ENCODE results near the gene MBOAT7. TPM values are rescaled to one million over a fixed set of nuclear protein-coding genes. Genes with fewer than 3 reads are reported as not detected.

MBOAT7 gene
- total RNA-seq, 6 experiments from 2014 or later, result 263 to 354 (median 313) TPM

GRCh38 chr19:54164369-54165068 lies 24.9 kb downstream of the MBOAT7 start:
- Mint-ChIP-seq H3K36me3 (ENCODE audit: low read depth) (peaks cover 17% of the 10 kb centered on the region), H3K9me3 (peaks cover 26% of the 10 kb centered on the region), H3K4me1 (ENCODE audit: low read depth) (peaks cover 21% of the 10 kb centered on the region), H3K4me3 (no peak overlapping the region), H3K27me3 (ENCODE audit: insufficient read depth) (peaks cover 5% of the 10 kb centered on the region), H3K27ac (no peak overlapping the region)
- no peak for TF ChIP-seq CTCF (IDR thresholded peaks at IDR 0.05)
- no peak for DNase-seq

- peaks cover 26% of the 10 kb centered on the region for H3K9me3 Mint-ChIP-seq
- H3K4me1 Mint-ChIP-seq (ENCODE audit: low read depth), result peaks cover 35% of the 10 kb centered on the region
- H3K36me3 Mint-ChIP-seq (ENCODE audit: low read depth), result peaks cover 24% of the 10 kb centered on the region
- DNase-seq, result no peak
- no peak overlapping the region for H3K4me3 Mint-ChIP-seq
- H3K27ac Mint-ChIP-seq, result no peak overlapping the region
- no peak for TF ChIP-seq CTCF (IDR thresholded peaks at IDR 0.05)
- H3K27me3 Mint-ChIP-seq (ENCODE audit: insufficient read depth), result peaks cover 7% of the 10 kb centered on the region
Observed at GRCh38 chr19:54162884-54163283, 26.5 kb downstream of the MBOAT7 start.

- H3K27ac Mint-ChIP-seq, result no peak overlapping the region
- H3K4me1 Mint-ChIP-seq (ENCODE audit: low read depth), result peaks cover 35% of the 10 kb centered on the region
- H3K27me3 Mint-ChIP-seq (ENCODE audit: insufficient read depth), result peaks cover 7% of the 10 kb centered on the region
- peak overlapping the region; percentile 72 for H3K4me3 Mint-ChIP-seq
- H3K9me3 Mint-ChIP-seq, result peaks cover 26% of the 10 kb centered on the region
- DNase-seq, result no peak
- H3K36me3 Mint-ChIP-seq (ENCODE audit: low read depth), result peaks cover 24% of the 10 kb centered on the region
- no peak for TF ChIP-seq CTCF (IDR thresholded peaks at IDR 0.05)
Observed at GRCh38 chr19:54162241-54162805, 27.1 kb downstream of the MBOAT7 start.

- peaks cover 30% of the 10 kb centered on the region for H3K36me3 Mint-ChIP-seq (ENCODE audit: low read depth)
Observed at GRCh38 chr19:54160854-54161253, 28.5 kb downstream of the MBOAT7 start.

GRCh38 chr19:54160182-54160811 lies 29.1 kb downstream of the MBOAT7 start:
- Mint-ChIP-seq H3K27me3 (ENCODE audit: insufficient read depth) (peaks cover 9% of the 10 kb centered on the region), H3K36me3 (ENCODE audit: low read depth) (peaks cover 30% of the 10 kb centered on the region), H3K27ac (peak overlapping the region; percentile 96), H3K4me1 (ENCODE audit: low read depth) (peaks cover 39% of the 10 kb centered on the region), H3K9me3 (peaks cover 20% of the 10 kb centered on the region), H3K4me3 (peak overlapping the region; percentile 91)
- TF ChIP-seq CTCF (IDR thresholded peaks at IDR 0.05), result no peak
- DNase-seq, result no peak

More at GRCh38 chr19:54160854-54161253, 28.5 kb downstream of the MBOAT7 start:
- Mint-ChIP-seq H3K9me3 (peaks cover 25% of the 10 kb centered on the region), H3K4me3 (peak overlapping the region; percentile 91), H3K27me3 (ENCODE audit: insufficient read depth) (peaks cover 10% of the 10 kb centered on the region), H3K4me1 (ENCODE audit: low read depth) (peaks cover 39% of the 10 kb centered on the region), H3K27ac (peak overlapping the region; percentile 96)
- no peak for DNase-seq
- TF ChIP-seq CTCF (IDR thresholded peaks at IDR 0.05), result no peak
